ENCODE data around the gene MAGEB1. TPM values are rescaled to one million over a fixed set of nuclear protein-coding genes. Genes with fewer than 3 reads are reported as not detected.

MAGEB1 gene
- total RNA-seq, 1 experiment from 2014 or later: 0.22 TPM

DNA sequence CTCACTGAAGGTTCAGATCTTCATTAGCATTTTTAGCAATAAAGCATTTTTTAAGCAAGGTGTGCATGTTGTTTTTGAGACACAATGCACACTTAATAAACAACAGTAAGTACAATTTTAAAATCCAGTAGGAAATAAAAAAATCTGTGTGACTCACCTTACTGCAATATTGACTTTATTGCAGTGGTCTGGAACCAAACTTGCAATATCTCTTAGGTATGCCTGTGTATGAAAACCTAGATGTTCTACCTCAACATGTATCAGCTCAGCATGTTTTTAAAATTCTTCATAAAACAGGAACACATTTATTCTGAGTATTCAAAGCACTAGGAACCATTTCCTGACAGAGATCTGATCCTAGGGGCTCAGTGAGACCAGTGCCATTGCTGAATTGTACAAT, 35.6 kb downstream of the MAGEB1 start:
- H3K27me3 Mint-ChIP-seq (ENCODE audit: low read depth): no peaks in the 10 kb centered on the region
- ChIA-PET CTCF (no interaction called here), POLR2A (no interaction called here)
- H3K4me3 Mint-ChIP-seq: no peak overlapping the region
- TF ChIP-seq FOXK1 (CRISPR knock-in tag; IDR thresholded peaks at IDR 0.05) (no peak), MYBL2 (CRISPR knock-in tag; IDR thresholded peaks at IDR 0.05) (no peak), NFYB (CRISPR knock-in tag; conservative IDR thresholded peaks at IDR 0.05; ENCODE audit: low read depth) (no peak), ZNF138 (CRISPR knock-in tag; conservative IDR thresholded peaks at IDR 0.05) (no peak)
- TF ChIP-seq, protein P1, sequence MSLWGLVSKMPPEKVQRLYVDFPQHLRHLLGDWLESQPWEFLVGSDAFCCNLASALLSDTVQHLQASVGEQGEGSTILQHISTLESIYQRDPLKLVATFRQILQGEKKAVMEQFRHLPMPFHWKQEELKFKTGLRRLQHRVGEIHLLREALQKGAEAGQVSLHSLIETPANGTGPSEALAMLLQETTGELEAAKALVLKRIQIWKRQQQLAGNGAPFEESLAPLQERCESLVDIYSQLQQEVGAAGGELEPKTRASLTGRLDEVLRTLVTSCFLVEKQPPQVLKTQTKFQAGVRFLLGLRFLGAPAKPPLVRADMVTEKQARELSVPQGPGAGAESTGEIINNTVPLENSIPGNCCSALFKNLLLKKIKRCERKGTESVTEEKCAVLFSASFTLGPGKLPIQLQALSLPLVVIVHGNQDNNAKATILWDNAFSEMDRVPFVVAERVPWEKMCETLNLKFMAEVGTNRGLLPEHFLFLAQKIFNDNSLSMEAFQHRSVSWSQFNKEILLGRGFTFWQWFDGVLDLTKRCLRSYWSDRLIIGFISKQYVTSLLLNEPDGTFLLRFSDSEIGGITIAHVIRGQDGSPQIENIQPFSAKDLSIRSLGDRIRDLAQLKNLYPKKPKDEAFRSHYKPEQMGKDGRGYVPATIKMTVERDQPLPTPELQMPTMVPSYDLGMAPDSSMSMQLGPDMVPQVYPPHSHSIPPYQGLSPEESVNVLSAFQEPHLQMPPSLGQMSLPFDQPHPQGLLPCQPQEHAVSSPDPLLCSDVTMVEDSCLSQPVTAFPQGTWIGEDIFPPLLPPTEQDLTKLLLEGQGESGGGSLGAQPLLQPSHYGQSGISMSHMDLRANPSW (CRISPR knock-in tag; conservative IDR thresholded peaks at IDR 0.05; ENCODE audit: low read depth): no peak
- TF ChIP-seq, protein P2, sequence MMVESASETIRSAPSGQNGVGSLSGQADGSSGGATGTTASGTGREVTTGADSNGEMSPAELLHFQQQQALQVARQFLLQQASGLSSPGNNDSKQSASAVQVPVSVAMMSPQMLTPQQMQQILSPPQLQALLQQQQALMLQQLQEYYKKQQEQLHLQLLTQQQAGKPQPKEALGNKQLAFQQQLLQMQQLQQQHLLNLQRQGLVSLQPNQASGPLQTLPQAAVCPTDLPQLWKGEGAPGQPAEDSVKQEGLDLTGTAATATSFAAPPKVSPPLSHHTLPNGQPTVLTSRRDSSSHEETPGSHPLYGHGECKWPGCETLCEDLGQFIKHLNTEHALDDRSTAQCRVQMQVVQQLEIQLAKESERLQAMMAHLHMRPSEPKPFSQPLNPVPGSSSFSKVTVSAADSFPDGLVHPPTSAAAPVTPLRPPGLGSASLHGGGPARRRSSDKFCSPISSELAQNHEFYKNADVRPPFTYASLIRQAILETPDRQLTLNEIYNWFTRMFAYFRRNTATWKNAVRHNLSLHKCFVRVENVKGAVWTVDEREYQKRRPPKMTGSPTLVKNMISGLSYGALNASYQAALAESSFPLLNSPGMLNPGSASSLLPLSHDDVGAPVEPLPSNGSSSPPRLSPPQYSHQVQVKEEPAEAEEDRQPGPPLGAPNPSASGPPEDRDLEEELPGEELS (CRISPR knock-in tag; IDR thresholded peaks at IDR 0.05): no peak
- ATAC-seq (no peak), DNase-seq (ENCODE audit: low spot score) (no peak)
- no peaks in the 10 kb centered on the region for H3K36me3 Mint-ChIP-seq
- no peaks in the 10 kb centered on the region for H3K9me3 Mint-ChIP-seq
- no peak overlapping the region for H3K27ac Mint-ChIP-seq
- H3K4me1 Mint-ChIP-seq: no peaks in the 10 kb centered on the region

DNA sequence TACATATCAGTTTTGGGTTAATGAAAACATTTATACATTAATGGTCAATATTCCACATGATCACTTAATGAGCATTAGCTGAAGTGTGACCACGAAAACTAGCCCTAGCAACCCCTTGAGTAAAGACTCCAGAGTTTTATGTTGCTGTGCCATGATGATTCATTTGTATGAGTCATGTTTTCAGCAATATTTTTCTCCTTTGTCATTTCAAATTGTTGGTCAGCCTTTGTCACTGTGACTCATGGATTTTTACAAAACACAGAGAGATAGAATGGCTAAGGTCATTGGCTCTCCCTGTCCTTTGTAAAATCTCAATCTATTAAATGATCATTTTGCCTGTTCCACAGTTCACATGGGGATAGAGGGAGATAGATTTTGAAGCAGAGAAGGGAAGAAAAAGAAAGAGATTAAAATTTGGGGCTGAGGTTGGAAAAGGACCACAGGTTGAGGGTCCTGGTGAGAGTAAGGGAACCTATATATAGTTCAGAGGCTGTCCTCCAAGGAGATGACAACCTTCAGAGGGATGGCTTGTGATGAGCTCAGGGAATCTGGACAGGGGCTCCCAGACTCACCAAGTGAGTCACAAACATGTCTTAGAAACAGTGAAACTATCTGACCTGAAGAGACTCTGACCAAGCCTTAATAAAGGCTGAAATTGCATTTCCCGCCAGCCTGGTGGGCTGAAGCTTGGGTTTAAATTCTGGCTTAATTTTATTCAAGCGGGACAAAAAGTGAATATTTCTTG, 36.7 kb downstream of the MAGEB1 start:
- ChIA-PET POLR2A (no interaction called here), CTCF (no interaction called here)
- Mint-ChIP-seq H3K4me1 (no peaks in the 10 kb centered on the region), H3K4me3 (no peak overlapping the region), H3K27me3 (ENCODE audit: low read depth) (no peaks in the 10 kb centered on the region), H3K9me3 (no peaks in the 10 kb centered on the region), H3K36me3 (no peaks in the 10 kb centered on the region), H3K27ac (no peak overlapping the region)
- DNase-seq (ENCODE audit: low spot score) (no peak), ATAC-seq (no peak)
- TF ChIP-seq E2F1 (CRISPR knock-in tag; IDR thresholded peaks at IDR 0.05): no peak
- no peak for TF ChIP-seq SP1 (CRISPR knock-in tag; conservative IDR thresholded peaks at IDR 0.05)
- TF ChIP-seq SMAD3 (CRISPR knock-in tag; IDR thresholded peaks at IDR 0.05; ENCODE audit: borderline replicate concordance): no peak
- no peak for TF ChIP-seq NFE2L1 (CRISPR knock-in tag; IDR thresholded peaks at IDR 0.05)
- no peak for TF ChIP-seq ESRRA (CRISPR knock-in tag; IDR thresholded peaks at IDR 0.05; ENCODE audit: borderline replicate concordance)
- TF ChIP-seq ATF1 (CRISPR knock-in tag; IDR thresholded peaks at IDR 0.05): no peak
- TF ChIP-seq RELA (CRISPR knock-in tag; IDR thresholded peaks at IDR 0.05; ENCODE audit: borderline replicate concordance): no peak
- no peak for TF ChIP-seq ZNF219 (CRISPR knock-in tag; IDR thresholded peaks at IDR 0.05; ENCODE audit: borderline replicate concordance)
- TF ChIP-seq, protein P3, sequence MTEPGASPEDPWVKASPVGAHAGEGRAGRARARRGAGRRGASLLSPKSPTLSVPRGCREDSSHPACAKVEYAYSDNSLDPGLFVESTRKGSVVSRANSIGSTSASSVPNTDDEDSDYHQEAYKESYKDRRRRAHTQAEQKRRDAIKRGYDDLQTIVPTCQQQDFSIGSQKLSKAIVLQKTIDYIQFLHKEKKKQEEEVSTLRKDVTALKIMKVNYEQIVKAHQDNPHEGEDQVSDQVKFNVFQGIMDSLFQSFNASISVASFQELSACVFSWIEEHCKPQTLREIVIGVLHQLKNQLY (CRISPR knock-in tag; IDR thresholded peaks at IDR 0.05): no peak
- TF ChIP-seq, protein P4, sequence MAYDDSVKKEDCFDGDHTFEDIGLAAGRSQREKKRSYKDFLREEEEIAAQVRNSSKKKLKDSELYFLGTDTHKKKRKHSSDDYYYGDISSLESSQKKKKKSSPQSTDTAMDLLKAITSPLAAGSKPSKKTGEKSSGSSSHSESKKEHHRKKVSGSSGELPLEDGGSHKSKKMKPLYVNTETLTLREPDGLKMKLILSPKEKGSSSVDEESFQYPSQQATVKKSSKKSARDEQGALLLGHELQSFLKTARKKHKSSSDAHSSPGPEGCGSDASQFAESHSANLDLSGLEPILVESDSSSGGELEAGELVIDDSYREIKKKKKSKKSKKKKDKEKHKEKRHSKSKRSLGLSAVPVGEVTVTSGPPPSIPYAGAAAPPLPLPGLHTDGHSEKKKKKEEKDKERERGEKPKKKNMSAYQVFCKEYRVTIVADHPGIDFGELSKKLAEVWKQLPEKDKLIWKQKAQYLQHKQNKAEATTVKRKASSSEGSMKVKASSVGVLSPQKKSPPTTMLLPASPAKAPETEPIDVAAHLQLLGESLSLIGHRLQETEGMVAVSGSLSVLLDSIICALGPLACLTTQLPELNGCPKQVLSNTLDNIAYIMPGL (CRISPR knock-in tag; IDR thresholded peaks at IDR 0.05): no peak
- no peak for TF ChIP-seq CREB1 (CRISPR knock-in tag; IDR thresholded peaks at IDR 0.05)
- TF ChIP-seq AFF4 (CRISPR knock-in tag; IDR thresholded peaks at IDR 0.05; ENCODE audit: borderline replicate concordance): no peak
